Osteocyte (in vitro differentiated cells): ENCODE data around the gene RPS6KA2. TPM values are rescaled to one million over a fixed set of nuclear protein-coding genes. Genes with fewer than 3 reads are reported as not detected.
A peak's percentile ranks its signal among the peaks of the same experiment; 100 is the strongest.

Source experiments
- DNase-seq: peaks from one replicate; pipeline ENCODE4 v3.0.0; 2021; ENCODE audit warnings: mixed read lengths; ENCODE audit not compliant: unreplicated experiment; ENCODE audit errors: extremely low spot score
- H3K27ac Mint-ChIP-seq: one replicate; pipeline ENCODE4 v1.8.0; 2021; ENCODE audit warnings: mild to moderate bottlenecking, mixed read lengths; ENCODE audit not compliant: unreplicated experiment
- H3K27me3 Mint-ChIP-seq: one replicate; pipeline ENCODE4 v1.8.0; 2021; ENCODE audit warnings: mixed read lengths; ENCODE audit not compliant: unreplicated experiment
- H3K36me3 Mint-ChIP-seq: one replicate; pipeline ENCODE4 v1.8.0; 2021; ENCODE audit warnings: mixed read lengths; ENCODE audit not compliant: unreplicated experiment
- H3K4me1 Mint-ChIP-seq: one replicate; pipeline ENCODE4 v1.8.0; 2021; ENCODE audit warnings: mixed read lengths; ENCODE audit not compliant: unreplicated experiment
- H3K4me3 Mint-ChIP-seq: one replicate; pipeline ENCODE4 v1.8.0; 2021; ENCODE audit warnings: mild to moderate bottlenecking, moderate library complexity, mixed read lengths; ENCODE audit not compliant: unreplicated experiment
- H3K9me3 Mint-ChIP-seq: one replicate; pipeline ENCODE4 v1.8.0; 2021; ENCODE audit warnings: mixed read lengths; ENCODE audit not compliant: unreplicated experiment
- CTCF ChIP-seq: fragments of 200-600 bp; sonication (generic); IDR thresholded peaks from 2 replicates; pipeline ENCODE4 v1.5.0; 2021; ENCODE audit warnings: antibody characterized with exemption, mild to moderate bottlenecking, moderate library complexity
- total RNA-seq: library from RNA; stranded (reverse); gene quantifications from 2 replicates; pipeline ENCODE4 v1.2.1, GENCODE V29; 2021

Gene RPS6KA2
- total RNA-seq, 1 donor from 2014 or later, result 89.9 TPM

- H3K9me3 Mint-ChIP-seq, result no peaks in the 10 kb centered on the region
- H3K4me3 Mint-ChIP-seq, result no peak overlapping the region
- H3K27ac Mint-ChIP-seq, result peak overlapping the region; percentile 14
- TF ChIP-seq CTCF, result no peak
- peaks cover 10% of the 10 kb centered on the region for H3K36me3 Mint-ChIP-seq
- H3K4me1 Mint-ChIP-seq, result peaks cover 14% of the 10 kb centered on the region
- peak; percentile 10 for DNase-seq
- H3K27me3 Mint-ChIP-seq, result no peaks in the 10 kb centered on the region
These were observed 18.3 kb downstream of the RPS6KA2 start for GRCh38 chr6:166608774-166609173.

- Mint-ChIP-seq H3K36me3 (peaks cover 12% of the 10 kb centered on the region), H3K4me3 (no peak overlapping the region), H3K4me1 (peaks cover 16% of the 10 kb centered on the region), H3K9me3 (no peaks in the 10 kb centered on the region), H3K27ac (no peak overlapping the region), H3K27me3 (no peaks in the 10 kb centered on the region)
- DNase-seq, result peak; percentile 8
- no peak for TF ChIP-seq CTCF
These were observed 21.3 kb downstream of the RPS6KA2 start for GRCh38 chr6:166605752-166606151.

GRCh38 chr6:166604911-166605310 is 22.1 kb downstream of the RPS6KA2 start:
- H3K36me3 Mint-ChIP-seq, result peaks cover 12% of the 10 kb centered on the region
- H3K4me3 Mint-ChIP-seq, result no peak overlapping the region
- H3K9me3 Mint-ChIP-seq, result no peaks in the 10 kb centered on the region
- TF ChIP-seq CTCF, result no peak
- peak; percentile 60 for DNase-seq
- no peak overlapping the region for H3K27ac Mint-ChIP-seq
- H3K27me3 Mint-ChIP-seq, result no peaks in the 10 kb centered on the region
- H3K4me1 Mint-ChIP-seq, result peaks cover 18% of the 10 kb centered on the region

GRCh38 chr6:166604328-166604727 is 22.7 kb downstream of the RPS6KA2 start:
- no peak overlapping the region for H3K4me3 Mint-ChIP-seq
- no peak overlapping the region for H3K27ac Mint-ChIP-seq
- peaks cover 20% of the 10 kb centered on the region for H3K4me1 Mint-ChIP-seq
- no peaks in the 10 kb centered on the region for H3K27me3 Mint-ChIP-seq
- peak; percentile 38 for DNase-seq
- no peaks in the 10 kb centered on the region for H3K9me3 Mint-ChIP-seq
- TF ChIP-seq CTCF, result no peak
- H3K36me3 Mint-ChIP-seq, result peaks cover 10% of the 10 kb centered on the region

GRCh38 chr6:166603043-166603690 is 23.9 kb downstream of the RPS6KA2 start:
- peaks cover 5% of the 10 kb centered on the region for H3K36me3 Mint-ChIP-seq
- DNase-seq, result peak; percentile 60
- peaks cover 26% of the 10 kb centered on the region for H3K4me1 Mint-ChIP-seq
- H3K27me3 Mint-ChIP-seq, result no peaks in the 10 kb centered on the region
- H3K4me3 Mint-ChIP-seq, result no peak overlapping the region
- H3K9me3 Mint-ChIP-seq, result no peaks in the 10 kb centered on the region
- no peak overlapping the region for H3K27ac Mint-ChIP-seq
- TF ChIP-seq CTCF, result no peak
